DND-41 (cell line): Measurements from ENCODE around the gene SLC35F4.
"Not testable (repeated sequence)": the region's sequence is repeated elsewhere in the genome, so short reads cannot be mapped to it uniquely, and the experiment has no call there.

Source experiments
- EZH2 ChIP-seq: IDR thresholded peaks from 3 replicates; pipeline ENCODE4 v1.6.1; 2012; ENCODE audit warnings: borderline replicate concordance, low read depth, mild to moderate bottlenecking, moderate library complexity, low read length, inconsistent platforms; ENCODE audit not compliant: severe bottlenecking
- TF ChIP-seq, protein P1 (sequence below): IDR thresholded peaks from 2 replicates; pipeline ENCODE4 v1.5.1; 2012; ENCODE audit warnings: borderline replicate concordance, low read length, moderate library complexity, mild to moderate bottlenecking; ENCODE audit not compliant: poor library complexity, severe bottlenecking; ENCODE audit errors: extremely low read depth

DNA sequence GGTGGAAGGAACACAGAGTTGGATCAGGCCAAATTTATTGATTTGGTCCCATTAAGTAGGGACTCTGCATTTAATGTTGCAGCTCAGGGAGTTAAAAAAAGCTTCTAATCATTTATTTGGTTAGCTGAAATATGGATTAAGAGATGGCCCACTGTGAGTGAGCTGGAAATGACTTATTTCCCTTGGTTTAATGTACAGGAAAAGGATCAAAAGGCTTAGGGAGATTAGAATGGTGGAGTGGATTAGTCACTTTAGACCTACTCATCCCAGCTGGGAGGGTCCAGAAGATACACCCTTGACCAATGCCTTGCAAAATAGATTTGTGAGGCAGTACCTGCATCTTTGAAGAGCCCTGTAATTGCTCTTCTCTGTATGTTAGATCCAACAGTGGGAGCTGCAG lies 143.8 kb downstream of the SLC35F4 start:
- TF ChIP-seq EZH2, result not testable (repeated sequence)
- TF ChIP-seq, protein P1, sequence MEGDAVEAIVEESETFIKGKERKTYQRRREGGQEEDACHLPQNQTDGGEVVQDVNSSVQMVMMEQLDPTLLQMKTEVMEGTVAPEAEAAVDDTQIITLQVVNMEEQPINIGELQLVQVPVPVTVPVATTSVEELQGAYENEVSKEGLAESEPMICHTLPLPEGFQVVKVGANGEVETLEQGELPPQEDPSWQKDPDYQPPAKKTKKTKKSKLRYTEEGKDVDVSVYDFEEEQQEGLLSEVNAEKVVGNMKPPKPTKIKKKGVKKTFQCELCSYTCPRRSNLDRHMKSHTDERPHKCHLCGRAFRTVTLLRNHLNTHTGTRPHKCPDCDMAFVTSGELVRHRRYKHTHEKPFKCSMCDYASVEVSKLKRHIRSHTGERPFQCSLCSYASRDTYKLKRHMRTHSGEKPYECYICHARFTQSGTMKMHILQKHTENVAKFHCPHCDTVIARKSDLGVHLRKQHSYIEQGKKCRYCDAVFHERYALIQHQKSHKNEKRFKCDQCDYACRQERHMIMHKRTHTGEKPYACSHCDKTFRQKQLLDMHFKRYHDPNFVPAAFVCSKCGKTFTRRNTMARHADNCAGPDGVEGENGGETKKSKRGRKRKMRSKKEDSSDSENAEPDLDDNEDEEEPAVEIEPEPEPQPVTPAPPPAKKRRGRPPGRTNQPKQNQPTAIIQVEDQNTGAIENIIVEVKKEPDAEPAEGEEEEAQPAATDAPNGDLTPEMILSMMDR, result not testable (repeated sequence)
